T-cell (primary cell): ENCODE measurements around the gene RGS14. TPM values are rescaled to one million over a fixed set of nuclear protein-coding genes. Genes with fewer than 3 reads are reported as not detected.

ENCODE experiments used
- ATAC-seq, 4 experiments: fragments of 200-7000 bp in 3 of 4; fragments of 150-1000 bp in 1 of 4; cut with Tn5 transposase; replicated peaks in 1 of 4; 1 replicate in 3 of 4; 2 replicates in 1 of 4; pipeline ENCODE4 v1.10.0; 2021; ENCODE audit warnings: moderate library complexity in 3 of 4, mild to moderate bottlenecking in 2 of 4, moderate number of reproducible peaks in 1 of 4
- CTCF ChIA-PET, 2 donors: fragments of 300-600 bp; sonication (Branson Sonifier 250); formaldehyde crosslinking; loops; one replicate each; lab custom pipeline; 2022; ENCODE audit warnings: antibody characterized with exemption in 2 of 2; lab: Charles Lee
- POLR2A ChIA-PET, 2 donors: fragments of 300-600 bp; sonication (Branson Sonifier 250); formaldehyde crosslinking; loops; one replicate each; lab custom pipeline; 2022; ENCODE audit warnings: antibody characterized with exemption in 2 of 2; lab: Charles Lee
- DNase-seq, 35 experiments: peaks; one replicate each; pipeline versions ENCODE4 v3.0.0 to v3.0.0-alpha.2; 2013 to 2023
- H3K27ac ChIP-seq: one replicate; pipeline ENCODE4 v1.5.1; 2013; ENCODE audit warnings: low read length
- H3K27me3 ChIP-seq, 2 experiments: replicated peaks in 1 of 2; 1 replicate in 1 of 2; 2 replicates in 1 of 2; pipeline versions ENCODE4 v1.6.1 to v1.7.0; 2013; ENCODE audit warnings: low read length in 1 of 2, mixed read lengths in 1 of 2; ENCODE audit not compliant: control insufficient read depth in 2 of 2, insufficient read depth in 2 of 2; ENCODE audit errors: extremely low read depth in 1 of 2
- H3K36me3 ChIP-seq, 2 donors: 1 replicate in 1 of 2; 2 replicates in 1 of 2; pipeline versions ENCODE4 v1.6.1 to v1.7.0; 2013; ENCODE audit warnings: low read length in 1 of 2; ENCODE audit not compliant: control insufficient read depth in 2 of 2, insufficient read depth in 1 of 2; ENCODE audit errors: extremely low read depth in 1 of 2
- H3K4me1 ChIP-seq, 2 experiments: 1 replicate in 1 of 2; 2 replicates in 1 of 2; pipeline versions ENCODE4 v1.6.1 to v1.7.0; 2013; ENCODE audit warnings: low read length in 2 of 2, mixed read lengths in 1 of 2; ENCODE audit not compliant: insufficient read depth in 2 of 2, control insufficient read depth in 1 of 2; ENCODE audit errors: extremely low read depth in 1 of 2
- H3K4me3 ChIP-seq, 2 donors: 1 replicate in 1 of 2; 2 replicates in 1 of 2; pipeline versions ENCODE4 v1.5.1 to v1.7.0; 2013; ENCODE audit warnings: mild to moderate bottlenecking in 2 of 2, low read length in 1 of 2, moderate library complexity in 1 of 2; ENCODE audit not compliant: control insufficient read depth in 1 of 2; ENCODE audit errors: extremely low read depth in 1 of 2
- H3K9me3 ChIP-seq: 2 replicates; pipeline ENCODE4 v1.7.0; 2013
- H3K27ac Mint-ChIP-seq, 2 donors: one replicate each; pipeline ENCODE4 v1.8.0; 2020 to 2021; ENCODE audit warnings: mild to moderate bottlenecking in 2 of 2, mixed read lengths in 2 of 2
- H3K27me3 Mint-ChIP-seq, 2 donors: one replicate each; pipeline ENCODE4 v1.8.0; 2021 to 2022; ENCODE audit warnings: mixed read lengths in 2 of 2
- H3K36me3 Mint-ChIP-seq: one replicate; pipeline ENCODE4 v1.8.0; 2021; ENCODE audit warnings: mixed read lengths
- H3K4me1 Mint-ChIP-seq, 3 donors: one replicate each; pipeline ENCODE4 v1.8.0; 2020 to 2022; ENCODE audit warnings: mixed read lengths in 3 of 3, mild to moderate bottlenecking in 1 of 3
- H3K4me3 Mint-ChIP-seq, 3 donors: one replicate each; pipeline ENCODE4 v1.8.0; 2020 to 2022; ENCODE audit warnings: mild to moderate bottlenecking in 3 of 3, mixed read lengths in 3 of 3, moderate library complexity in 3 of 3
- H3K9me3 Mint-ChIP-seq, 3 donors: one replicate each; pipeline ENCODE4 v1.8.0; 2020 to 2022; ENCODE audit warnings: mixed read lengths in 3 of 3
- WGBS: methylation state at CpG from one replicate; pipeline ENCODE4 v1.1.5; 2013; ENCODE audit warnings: missing lambda C conversion rate; ENCODE audit not compliant: insufficient coverage; 5-methylcytosine and 5-hydroxymethylcytosine counted together
- total RNA-seq, 35 experiments: library from RNA in 6 of 35; stranded (reverse) in 6 of 35; fragments of 120-200 nt in 1 of 35; gene quantifications; one replicate each; pipeline versions ENCODE4 v1.2.1 to v1.2.4 and lab custom pipeline; 2013 to 2026

The RGS14 gene
- total RNA-seq, 5 donors from 2014 or later (not counting 1 experiment from before 2014, with no cell fraction given), result 85.7 to 209 (median 195) TPM

DNA sequence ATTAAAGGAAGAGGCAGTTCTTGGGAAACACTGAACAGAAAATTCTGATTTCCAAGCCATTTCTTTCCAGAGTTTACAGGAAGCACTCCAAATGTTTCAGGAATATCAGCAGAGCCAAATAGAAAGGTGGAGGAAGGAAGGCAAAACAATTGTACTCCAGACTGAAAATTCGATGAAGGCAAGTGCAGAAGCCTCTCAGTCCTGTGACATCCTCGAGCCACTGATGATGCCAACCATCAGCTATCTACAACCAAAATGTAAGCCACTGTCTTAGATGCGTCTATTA lies 8.4 kb upstream of the RGS14 start:
- H3K4me3 ChIP-seq, result no peak overlapping the region
- ATAC-seq (no peak), DNase-seq (no peak)
- ChIA-PET POLR2A (no interaction called here), CTCF (interaction anchor here (0.5 to 0.9 kb wide), 6 partner anchors 19 to 321 kb away, joined by 3 to 4 read pairs (median 3); no protein-coding TSS in a partner anchor)
- no peaks in the 10 kb centered on the region for H3K27me3 ChIP-seq
- Mint-ChIP-seq H3K36me3 (peaks cover 19% of the 10 kb centered on the region), H3K27me3 (no peaks in the 10 kb centered on the region), H3K9me3 (no peaks in the 10 kb centered on the region), H3K27ac (peak overlapping the region; percentile 45 to 80), H3K4me1 (peaks cover 46 to 57% (median 55%) of the 10 kb centered on the region in 3 donors), H3K4me3 (peak overlapping the region; percentile 81 to 97 (median 87))
- H3K9me3 ChIP-seq, result no peaks in the 10 kb centered on the region
- H3K36me3 ChIP-seq, result peaks cover 5 to 37% of the 10 kb centered on the region in 2 donors
- WGBS, result no CpG with 5 or more reads among the region's 3 CpGs
- H3K4me1 ChIP-seq, result peaks cover 18 to 49% of the 10 kb centered on the region in 2 experiments
- no peak overlapping the region for H3K27ac ChIP-seq

- Histone ChIP-seq H3K4me3 (no peak overlapping the region), H3K9me3 (no peaks in the 10 kb centered on the region), H3K4me1 (peaks cover 20 to 49% of the 10 kb centered on the region in 2 experiments), H3K36me3 (peaks cover 5 to 37% of the 10 kb centered on the region in 2 donors), H3K27me3 (no peaks in the 10 kb centered on the region), H3K27ac (no peak overlapping the region)
- Mint-ChIP-seq H3K27ac (peak overlapping the region; percentile 45 to 80), H3K4me1 (peaks cover 51 to 61% (median 59%) of the 10 kb centered on the region in 3 donors), H3K9me3 (no peaks in the 10 kb centered on the region), H3K36me3 (peaks cover 19% of the 10 kb centered on the region), H3K27me3 (no peaks in the 10 kb centered on the region), H3K4me3 (peak overlapping the region; percentile 81 to 97 (median 87))
- no peak for DNase-seq
- WGBS, result 94% methylated on average over 3 of the region's 5 CpGs
- POLR2A ChIA-PET, result no interaction called here
- CTCF ChIA-PET, result interaction anchor here in 1 of 2 donors (0.7 kb wide), 1 partner anchor 31 kb away, joined by 3 read pairs; no protein-coding TSS in a partner anchor
- no peak for ATAC-seq
Observed at GRCh38 chr5:177349762-177350161, 8.0 kb upstream of the RGS14 start.

DNA sequence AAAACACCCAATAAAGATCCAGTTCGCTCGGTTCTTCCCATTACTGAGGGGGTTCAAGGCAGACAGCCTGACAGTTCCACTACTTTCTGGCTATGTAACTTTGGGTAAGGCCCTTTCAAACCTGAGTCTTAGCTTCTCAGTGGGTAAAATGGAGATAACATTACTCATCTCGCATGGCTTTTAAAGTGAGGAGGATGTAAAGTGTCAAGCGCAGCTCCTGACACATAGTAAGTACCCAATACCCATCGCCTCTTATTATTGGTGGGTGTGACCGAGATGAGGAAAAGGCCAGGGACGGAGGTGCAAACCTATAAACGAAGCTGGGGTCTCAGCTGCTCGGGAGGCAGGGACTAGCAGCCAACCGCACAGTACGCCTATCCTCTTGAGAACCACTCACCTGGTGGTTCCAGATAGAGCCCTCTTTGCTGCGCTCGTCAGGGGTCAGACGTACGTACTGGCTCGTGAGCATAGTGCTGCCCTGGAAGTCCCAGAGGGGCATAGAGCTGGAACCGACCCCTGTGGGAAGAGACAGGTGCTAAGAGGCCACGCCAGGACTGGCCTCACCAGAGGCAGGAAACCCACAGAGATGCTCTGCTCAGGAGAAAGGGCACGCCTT lies 6.8 kb upstream of the RGS14 start:
- Mint-ChIP-seq H3K4me3 (peak overlapping the region; percentile 87 to 98 (median 97)), H3K27ac (peak overlapping the region; percentile 100), H3K27me3 (no peaks in the 10 kb centered on the region), H3K4me1 (peaks cover 62 to 69% (median 62%) of the 10 kb centered on the region in 3 donors), H3K9me3 (no peaks in the 10 kb centered on the region), H3K36me3 (peaks cover 19% of the 10 kb centered on the region)
- H3K27me3 ChIP-seq, result no peaks in the 10 kb centered on the region
- peaks cover 22 to 59% of the 10 kb centered on the region in 2 experiments for H3K4me1 ChIP-seq
- 4% methylated on average over 5 of the region's 19 CpGs for WGBS
- H3K27ac ChIP-seq, result peak overlapping the region; percentile 87
- DNase-seq, result no peak
- ChIA-PET POLR2A (interaction anchor here in 1 of 2 donors (0.5 to 0.9 kb wide), 2 partner anchors 13 to 38 kb away, joined by 3 read pairs; no protein-coding TSS in a partner anchor), CTCF (interaction anchor here (0.6 to 1.9 kb wide), 8 partner anchors 18 to 106 kb away, joined by 3 to 6 read pairs (median 4); no protein-coding TSS in a partner anchor)
- no peaks in the 10 kb centered on the region for H3K9me3 ChIP-seq
- ATAC-seq, result no peak
- H3K4me3 ChIP-seq, result peak overlapping the region; percentile 74 to 95
- peaks cover 5 to 33% of the 10 kb centered on the region in 2 donors for H3K36me3 ChIP-seq

GRCh38 chr5:177351392-177352329 lies 6.1 kb upstream of the RGS14 start, which contains the start of gene LMAN2:
Gene LMAN2 (minus strand): TSS chr5:177351668. CDS start chr5:177351647, 21 bp downstream.
- Histone ChIP-seq H3K4me1 (peaks cover 25 to 65% of the 10 kb centered on the region in 2 experiments), H3K9me3 (no peaks in the 10 kb centered on the region), H3K27me3 (no peaks in the 10 kb centered on the region), H3K4me3 (peak within 1 kb of the TSS; percentile 74 to 95), H3K36me3 (peaks cover 5 to 28% of the 10 kb centered on the region in 2 donors), H3K27ac (peak within 1 kb of the TSS; percentile 87)
- ATAC-seq (peak; percentile 98 to 99 (median 98)), DNase-seq (peak; percentile 85 to 95 (median 91))
- H3K9me3 Mint-ChIP-seq, result no peaks in the 10 kb centered on the region
- H3K27ac Mint-ChIP-seq, result peak within 1 kb of the TSS; percentile 100
- peak within 1 kb of the TSS; percentile 87 to 98 (median 97) for H3K4me3 Mint-ChIP-seq
- H3K4me1 Mint-ChIP-seq, result peaks cover 63 to 69% (median 67%) of the 10 kb centered on the region in 3 donors
- no peaks in the 10 kb centered on the region for H3K27me3 Mint-ChIP-seq
- POLR2A ChIA-PET, result interaction anchor here in 1 of 2 donors (0.5 to 1.0 kb wide), 5 partner anchors 10 to 39 kb away, joined by 3 to 15 read pairs (median 4); no protein-coding TSS in a partner anchor
- peaks cover 16% of the 10 kb centered on the region for H3K36me3 Mint-ChIP-seq
- CTCF ChIA-PET, result interaction anchor here (0.6 to 1.9 kb wide), 11 partner anchors 17 to 105 kb away, joined by 3 to 6 read pairs (median 3); no protein-coding TSS in a partner anchor
- WGBS, result 11% methylated on average over 45 of the region's 55 CpGs

GRCh38 chr5:177353093-177353492 lies 4.6 kb upstream of the RGS14 start:
- Histone ChIP-seq H3K9me3 (no peaks in the 10 kb centered on the region), H3K36me3 (peaks cover 5 to 15% of the 10 kb centered on the region in 2 donors), H3K4me1 (peaks cover 32 to 66% of the 10 kb centered on the region in 2 experiments), H3K4me3 (no peak overlapping the region), H3K27ac (no peak overlapping the region), H3K27me3 (no peaks in the 10 kb centered on the region)
- no CpG with 5 or more reads among the region's 5 CpGs for WGBS
- Mint-ChIP-seq H3K9me3 (no peaks in the 10 kb centered on the region), H3K27me3 (no peaks in the 10 kb centered on the region), H3K36me3 (peaks cover 12% of the 10 kb centered on the region), H3K4me1 (peaks cover 61 to 69% (median 69%) of the 10 kb centered on the region in 3 donors), H3K27ac (peak overlapping the region; percentile 6 to 59), H3K4me3 (peak overlapping the region in 1 of 3 donors; percentile 37)
- POLR2A ChIA-PET, result no interaction called here
- DNase-seq, result no peak
- CTCF ChIA-PET, result interaction anchor here (0.6 to 0.7 kb wide), 2 partner anchors 43 to 239 kb away, joined by 3 read pairs; no protein-coding TSS in a partner anchor
- ATAC-seq, result no peak
